ENCODE data around the gene SIDT2. TPM values are rescaled to one million over a fixed set of nuclear protein-coding genes. Genes with fewer than 3 reads are reported as not detected.

Gene SIDT2
- total and polyA plus RNA-seq, 2 of the 13 experiments (the other 11 are each of a cell fraction or from before 2014, with no cell fraction given): 11.5 to 28.0 TPM

GRCh38 chr11:117232092-117232878 is 53.7 kb downstream of the SIDT2 start, which contains the start of gene RNF214 (continued):
- TF ChIP-seq HOXA3 (CRISPR knock-in tag; IDR thresholded peaks at IDR 0.05) (peak; percentile 51), ZNF460 (CRISPR knock-in tag; IDR thresholded peaks at IDR 0.05; ENCODE audit: borderline replicate concordance) (no peak), ZNF230 (CRISPR knock-in tag; IDR thresholded peaks at IDR 0.05) (no peak), ZNF44 (CRISPR knock-in tag; IDR thresholded peaks at IDR 0.05) (no peak), ZNF773 (CRISPR knock-in tag; IDR thresholded peaks at IDR 0.05; ENCODE audit: borderline replicate concordance) (no peak), RARG (CRISPR knock-in tag; IDR thresholded peaks at IDR 0.05; ENCODE audit: low read depth) (no peak), FOXM1 (CRISPR knock-in tag; IDR thresholded peaks at IDR 0.05) (no peak), TP53 (CRISPR knock-in tag; conservative IDR thresholded peaks at IDR 0.05) (0 out of 2 replicates have a peak, but pooled peaks have one; percentile 54), NFKB2 (CRISPR knock-in tag; IDR thresholded peaks at IDR 0.05; ENCODE audit: borderline replicate concordance) (peak; percentile 50; the same call in 1 of the 2 replicates), SKI (IDR thresholded peaks at IDR 0.05; ENCODE audit: partially characterized antibody) (peak; percentile 39), PRMT3 (CRISPR knock-in tag; IDR thresholded peaks at IDR 0.05; ENCODE audit: borderline replicate concordance, low read depth) (no peak), FUBP1 (CRISPR knock-in tag; IDR thresholded peaks at IDR 0.05; ENCODE audit: borderline replicate concordance) (no peak), RBFOX2 (IDR thresholded peaks at IDR 0.05; ENCODE audit: low read depth, low read length) (peak; percentile 31; the same call in 1 of the 2 replicates), ZGPAT (CRISPR knock-in tag; IDR thresholded peaks at IDR 0.05) (0 out of 2 replicates have a peak, but pooled peaks have one; percentile 25), ZNF768 (CRISPR knock-in tag; IDR thresholded peaks at IDR 0.05) (no peak), BRD4 (CRISPR knock-in tag; IDR thresholded peaks at IDR 0.05) (no peak), ZNF563 (CRISPR knock-in tag; IDR thresholded peaks at IDR 0.05) (peak; percentile 43; the same call in 1 of the 2 replicates), ZNF747 (CRISPR knock-in tag; IDR thresholded peaks at IDR 0.05; ENCODE audit: borderline replicate concordance) (no peak), RAD21 (CRISPR knock-in tag; IDR thresholded peaks at IDR 0.05) (peak; percentile 83), ZMYM3 (CRISPR knock-in tag; IDR thresholded peaks at IDR 0.05) (no peak), SOX13 (IDR thresholded peaks at IDR 0.05) (no peak), SOX13 (CRISPR knock-in tag; conservative IDR thresholded peaks at IDR 0.05 in 1 of 2, IDR thresholded peaks at IDR 0.05 in 1 of 2) (no peak)
- TF ChIP-seq, protein P1, sequence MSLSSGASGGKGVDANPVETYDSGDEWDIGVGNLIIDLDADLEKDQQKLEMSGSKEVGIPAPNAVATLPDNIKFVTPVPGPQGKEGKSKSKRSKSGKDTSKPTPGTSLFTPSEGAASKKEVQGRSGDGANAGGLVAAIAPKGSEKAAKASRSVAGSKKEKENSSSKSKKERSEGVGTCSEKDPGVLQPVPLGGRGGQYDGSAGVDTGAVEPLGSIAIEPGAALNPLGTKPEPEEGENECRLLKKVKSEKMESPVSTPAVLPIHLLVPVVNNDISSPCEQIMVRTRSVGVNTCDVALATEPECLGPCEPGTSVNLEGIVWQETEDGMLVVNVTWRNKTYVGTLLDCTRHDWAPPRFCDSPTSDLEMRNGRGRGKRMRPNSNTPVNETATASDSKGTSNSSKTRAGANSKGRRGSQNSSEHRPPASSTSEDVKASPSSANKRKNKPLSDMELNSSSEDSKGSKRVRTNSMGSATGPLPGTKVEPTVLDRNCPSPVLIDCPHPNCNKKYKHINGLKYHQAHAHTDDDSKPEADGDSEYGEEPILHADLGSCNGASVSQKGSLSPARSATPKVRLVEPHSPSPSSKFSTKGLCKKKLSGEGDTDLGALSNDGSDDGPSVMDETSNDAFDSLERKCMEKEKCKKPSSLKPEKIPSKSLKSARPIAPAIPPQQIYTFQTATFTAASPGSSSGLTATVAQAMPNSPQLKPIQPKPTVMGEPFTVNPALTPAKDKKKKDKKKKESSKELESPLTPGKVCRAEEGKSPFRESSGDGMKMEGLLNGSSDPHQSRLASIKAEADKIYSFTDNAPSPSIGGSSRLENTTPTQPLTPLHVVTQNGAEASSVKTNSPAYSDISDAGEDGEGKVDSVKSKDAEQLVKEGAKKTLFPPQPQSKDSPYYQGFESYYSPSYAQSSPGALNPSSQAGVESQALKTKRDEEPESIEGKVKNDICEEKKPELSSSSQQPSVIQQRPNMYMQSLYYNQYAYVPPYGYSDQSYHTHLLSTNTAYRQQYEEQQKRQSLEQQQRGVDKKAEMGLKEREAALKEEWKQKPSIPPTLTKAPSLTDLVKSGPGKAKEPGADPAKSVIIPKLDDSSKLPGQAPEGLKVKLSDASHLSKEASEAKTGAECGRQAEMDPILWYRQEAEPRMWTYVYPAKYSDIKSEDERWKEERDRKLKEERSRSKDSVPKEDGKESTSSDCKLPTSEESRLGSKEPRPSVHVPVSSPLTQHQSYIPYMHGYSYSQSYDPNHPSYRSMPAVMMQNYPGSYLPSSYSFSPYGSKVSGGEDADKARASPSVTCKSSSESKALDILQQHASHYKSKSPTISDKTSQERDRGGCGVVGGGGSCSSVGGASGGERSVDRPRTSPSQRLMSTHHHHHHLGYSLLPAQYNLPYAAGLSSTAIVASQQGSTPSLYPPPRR (CRISPR knock-in tag; IDR thresholded peaks at IDR 0.05; ENCODE audit: borderline replicate concordance): no peak

Measured in HepG2 (cell line).